AG09319 (cell line): ENCODE measurements around the gene CFAP97D1.

Source experiments
- DNase-seq: peaks from one replicate; pipeline ENCODE4 v3.0.0-alpha.2; 2010; ENCODE audit warnings: low read depth; ENCODE audit errors: extremely low read depth
- TF ChIP-seq, protein P1 (sequence below): IDR thresholded peaks from 2 replicates; pipeline ENCODE4 v1.5.1; 2011; ENCODE audit warnings: low read depth, mild to moderate bottlenecking, inconsistent platforms, low read length, moderate library complexity

Gene CFAP97D1

GRCh38 chr17:43745541-43745940 lies 34.7 kb upstream of the CFAP97D1 start:
- no peak for DNase-seq
- TF ChIP-seq, protein P1, sequence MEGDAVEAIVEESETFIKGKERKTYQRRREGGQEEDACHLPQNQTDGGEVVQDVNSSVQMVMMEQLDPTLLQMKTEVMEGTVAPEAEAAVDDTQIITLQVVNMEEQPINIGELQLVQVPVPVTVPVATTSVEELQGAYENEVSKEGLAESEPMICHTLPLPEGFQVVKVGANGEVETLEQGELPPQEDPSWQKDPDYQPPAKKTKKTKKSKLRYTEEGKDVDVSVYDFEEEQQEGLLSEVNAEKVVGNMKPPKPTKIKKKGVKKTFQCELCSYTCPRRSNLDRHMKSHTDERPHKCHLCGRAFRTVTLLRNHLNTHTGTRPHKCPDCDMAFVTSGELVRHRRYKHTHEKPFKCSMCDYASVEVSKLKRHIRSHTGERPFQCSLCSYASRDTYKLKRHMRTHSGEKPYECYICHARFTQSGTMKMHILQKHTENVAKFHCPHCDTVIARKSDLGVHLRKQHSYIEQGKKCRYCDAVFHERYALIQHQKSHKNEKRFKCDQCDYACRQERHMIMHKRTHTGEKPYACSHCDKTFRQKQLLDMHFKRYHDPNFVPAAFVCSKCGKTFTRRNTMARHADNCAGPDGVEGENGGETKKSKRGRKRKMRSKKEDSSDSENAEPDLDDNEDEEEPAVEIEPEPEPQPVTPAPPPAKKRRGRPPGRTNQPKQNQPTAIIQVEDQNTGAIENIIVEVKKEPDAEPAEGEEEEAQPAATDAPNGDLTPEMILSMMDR = no peak

- no peak for DNase-seq
- TF ChIP-seq, protein P1 = no peak
Measured at GRCh38 chr17:43750153-43750552, 30.1 kb upstream of the CFAP97D1 start.

DNA sequence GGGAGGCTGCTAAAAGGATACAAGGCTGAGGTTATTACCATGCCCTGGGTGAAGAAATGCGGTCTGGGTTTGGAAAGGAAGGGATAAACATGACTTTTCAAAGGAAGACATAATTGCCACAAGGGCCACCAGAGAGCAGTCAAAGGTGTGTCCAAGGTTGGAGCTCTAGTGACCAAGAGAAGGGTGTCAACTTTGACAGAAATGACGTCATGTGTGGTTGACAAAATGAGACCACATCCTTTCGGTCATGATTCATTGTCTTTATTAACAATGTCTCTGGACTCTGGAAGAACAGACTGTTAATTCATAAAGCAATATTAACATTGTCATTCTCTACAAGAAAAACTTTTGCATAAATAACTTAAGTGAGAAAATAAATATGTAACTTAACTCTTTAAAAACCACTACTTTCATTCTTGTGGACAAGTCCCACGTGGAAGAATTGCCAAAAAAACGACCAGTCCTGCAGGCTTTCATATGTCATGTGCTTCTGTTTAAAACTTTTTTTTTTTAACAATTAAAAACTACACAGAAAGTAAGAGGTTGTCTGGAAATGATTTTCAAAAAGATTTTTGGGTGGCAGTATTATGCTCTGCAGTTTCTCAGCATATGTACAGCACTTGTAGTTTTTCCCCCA lies 26.6 kb upstream of the CFAP97D1 start:
- DNase-seq = no peak
- TF ChIP-seq, protein P1 = no peak

- DNase-seq = no peak
- TF ChIP-seq, protein P1 = no peak
Measured at GRCh38 chr17:43754947-43755346, 25.3 kb upstream of the CFAP97D1 start.

GRCh38 chr17:43755389-43755875 lies 24.8 kb upstream of the CFAP97D1 start:
- no peak for DNase-seq
- TF ChIP-seq, protein P1 = no peak

GRCh38 chr17:43756201-43756600 lies 24.0 kb upstream of the CFAP97D1 start:
- no peak for DNase-seq
- TF ChIP-seq, protein P1 = no peak

GRCh38 chr17:43757171-43757660 lies 23.0 kb upstream of the CFAP97D1 start:
- DNase-seq = no peak
- TF ChIP-seq, protein P1 = no peak
